SK-N-SH (cell line): ENCODE results near the gene NAGA. TPM values are rescaled to one million over a fixed set of nuclear protein-coding genes. Genes with fewer than 3 reads are reported as not detected.

Experiments used
- CTCF ChIA-PET: fragments of 300-600, 350-600 bp; formaldehyde crosslinking; extraction: SDS; loops from one replicate; lab custom pipeline; 2021; lab: Yijun Ruan, JAX
- POLR2A ChIA-PET: fragments of 350-600 bp; sonication (Branson Sonifier 250); formaldehyde crosslinking; extraction: SDS; loops from one replicate; lab custom pipeline; 2020; ENCODE audit warnings: antibody characterized with exemption, inconsistent platforms; lab: Yijun Ruan, JAX
- DNase-seq: peaks from one replicate; pipeline ENCODE4 v3.0.0; 2012
- H2AFZ ChIP-seq: fragments of 200-600 bp; sonication (generic); 2 replicates; pipeline ENCODE4 v1.8.1; 2016; ENCODE audit warnings: antibody characterized with exemption, mild to moderate bottlenecking, low read depth
- H3F3A ChIP-seq: fragments of 200-600 bp; sonication (generic); replicated peaks from 2 replicates; pipeline ENCODE3; 2016; ENCODE audit warnings: antibody characterized with exemption, mild to moderate bottlenecking; ENCODE audit not compliant: insufficient read depth
- H3K27ac ChIP-seq, 2 experiments: fragments of 200-500 bp in 1 of 2; fragments of 200-600 bp in 1 of 2; sonication (Bioruptor generic) in 1 of 2; sonication (generic), shearing (Covaris generic) in 1 of 2; 2 replicates each; pipeline versions ENCODE4 v1.5.1 to v1.6.1; 2014 to 2016; ENCODE audit warnings: low read depth in 2 of 2, inconsistent platforms in 1 of 2, low read length in 1 of 2, mild to moderate bottlenecking in 1 of 2, mixed read lengths in 1 of 2
- H3K27me3 ChIP-seq: fragments of 200-600 bp; sonication (generic), shearing (Covaris generic); 2 replicates; pipeline ENCODE4 v1.6.1; 2016; ENCODE audit warnings: mixed run types; ENCODE audit not compliant: insufficient read depth
- H3K36me3 ChIP-seq, 2 experiments: fragments of 200-500 bp in 1 of 2; fragments of 200-600 bp in 1 of 2; sonication (Bioruptor generic) in 1 of 2; sonication (generic) in 1 of 2; replicated peaks in 1 of 2; 2 replicates each; pipeline versions ENCODE3 to v1.5.1; 2014 to 2016; ENCODE audit warnings: low read length in 1 of 2, mild to moderate bottlenecking in 1 of 2; ENCODE audit not compliant: insufficient read depth in 2 of 2, control insufficient read depth in 1 of 2
- H3K4me1 ChIP-seq, 2 experiments: fragments of 200-500 bp in 1 of 2; fragments of 200-600 bp in 1 of 2; sonication (Bioruptor generic) in 1 of 2; sonication (generic), shearing (Covaris generic) in 1 of 2; 2 replicates each; pipeline versions ENCODE4 v1.5.1 to v1.6.1; 2014 to 2016; ENCODE audit warnings: low read depth in 1 of 2, low read length in 1 of 2, mixed run types in 1 of 2; ENCODE audit not compliant: insufficient read depth in 2 of 2, control insufficient read depth in 1 of 2
- H3K4me2 ChIP-seq: fragments of 200-600 bp; sonication (generic), shearing (Covaris generic); 2 replicates; pipeline ENCODE4 v1.6.1; 2017; ENCODE audit warnings: mixed run types
- H3K4me3 ChIP-seq, 2 experiments: fragments of 200-500 bp in 1 of 2; fragments of 200-600 bp in 1 of 2; sonication (Bioruptor generic) in 1 of 2; sonication (generic), shearing (Covaris generic) in 1 of 2; 2 replicates each; pipeline versions ENCODE4 v1.5.1 to v1.8.1; 2014 to 2016; ENCODE audit warnings: low read depth in 2 of 2, inconsistent platforms in 1 of 2, low read length in 1 of 2, mild to moderate bottlenecking in 1 of 2, mixed read lengths in 1 of 2, moderate library complexity in 1 of 2
- H3K79me2 ChIP-seq: fragments of 200-600 bp; sonication (generic); 2 replicates; pipeline ENCODE4 v1.8.1; 2017; ENCODE audit warnings: mild to moderate bottlenecking; ENCODE audit not compliant: insufficient read depth
- H3K9ac ChIP-seq: fragments of 200-600 bp; sonication (generic); 2 replicates; pipeline ENCODE4 v1.6.1; 2017; ENCODE audit warnings: mixed run types
- H3K9me2 ChIP-seq: fragments of 200-600 bp; sonication (generic); 2 replicates; pipeline ENCODE4 v1.6.1; 2017; ENCODE audit warnings: mixed run types
- H3K9me3 ChIP-seq: fragments of 200-600 bp; sonication (generic); 2 replicates; pipeline ENCODE4 v1.6.1; 2017; ENCODE audit warnings: mixed run types, mild to moderate bottlenecking, moderate library complexity
- H4K20me1 ChIP-seq: fragments of 200-600 bp; sonication (generic); 2 replicates; pipeline ENCODE4 v1.6.1; 2017; ENCODE audit warnings: mild to moderate bottlenecking, mixed run types; ENCODE audit not compliant: insufficient read depth
- CTCF ChIP-seq: fragments of 200-600 bp; sonication (generic); IDR thresholded peaks from 2 replicates; pipeline ENCODE4 v1.6.1; 2017; ENCODE audit warnings: antibody characterized with exemption, mild to moderate bottlenecking, moderate library complexity
- EP300 ChIP-seq, 2 experiments: IDR thresholded peaks; 2 replicates each; pipeline versions ENCODE4 v1.4.0 to v1.6.1; 2012; ENCODE audit warnings: borderline replicate concordance in 1 of 2, low read depth in 1 of 2, low read length in 1 of 2
- EZH2phosphoT487 ChIP-seq: fragments of 200-600 bp; sonication (generic); IDR thresholded peaks from 2 replicates; pipeline ENCODE4 v1.6.1; 2017; ENCODE audit warnings: low read depth, mixed run types, mild to moderate bottlenecking, antibody characterized with exemption, moderate library complexity, borderline replicate concordance
- FOXJ3 ChIP-seq: sonication (generic); formaldehyde crosslinking; IDR thresholded peaks from 2 replicates; pipeline ENCODE4 v1.5.1; 2020; ENCODE audit warnings: mild to moderate bottlenecking, missing genetic modification reagents
- MAX ChIP-seq: IDR thresholded peaks from 2 replicates; pipeline ENCODE4 v1.4.0; 2012; ENCODE audit warnings: low read depth
- NRF1 ChIP-seq: IDR thresholded peaks from 2 replicates; pipeline ENCODE4 v1.6.1; 2012; ENCODE audit warnings: low read depth, mild to moderate bottlenecking, low read length
- PBX3 ChIP-seq: IDR thresholded peaks from 2 replicates; pipeline ENCODE4; 2012
- RAD21 ChIP-seq: IDR thresholded peaks from 2 replicates; pipeline ENCODE4 v1.6.1; 2012; ENCODE audit warnings: mild to moderate bottlenecking, low read length
- RFX5 ChIP-seq: IDR thresholded peaks from 2 replicates; pipeline ENCODE4 v1.6.1; 2012; ENCODE audit warnings: mild to moderate bottlenecking, improper control_type of control experiment, low read length
- SMC3 ChIP-seq: IDR thresholded peaks from 2 replicates; pipeline ENCODE4 v1.6.1; 2012; ENCODE audit warnings: low read depth, low read length, improper control_type of control experiment
- USF1 ChIP-seq: IDR thresholded peaks from 2 replicates; pipeline ENCODE4 v1.4.0; 2012; ENCODE audit warnings: low read depth, borderline replicate concordance
- ZBTB33 ChIP-seq: IDR thresholded peaks from 2 replicates; pipeline ENCODE4 v1.4.0; 2012; ENCODE audit warnings: low read depth, borderline replicate concordance
- WGBS: methylation state at CpG from one replicate; pipeline ENCODE4 v1.1.6; 2017; ENCODE audit warnings: low lambda C conversion rate; 5-methylcytosine and 5-hydroxymethylcytosine counted together
- polyA plus RNA-seq, 3 experiments: library from polyadenylated mRNA; depleted of rRNA; stranded (reverse); fragments of >200 nt; gene quantifications; 2 replicates each; pipeline ENCODE4 v1.2.3, GENCODE V29; 2012

NAGA gene
- polyA plus RNA-seq, 1 of the 3 experiments (the other 2 are of a cell fraction), result 16.8 TPM

GRCh38 chr22:42065438-42066125 is 5.0 kb downstream of the NAGA start:
- no peaks in the 10 kb centered on the region for H3K79me2 ChIP-seq
- H3K4me3 ChIP-seq, result no peak overlapping the region
- H3K9me2 ChIP-seq, result no peaks in the 10 kb centered on the region
- no peaks in the 10 kb centered on the region for H3F3A ChIP-seq
- WGBS, result 50% methylated on average over 1 of the region's 13 CpGs
- H4K20me1 ChIP-seq, result no peaks in the 10 kb centered on the region
- no peak overlapping the region for H2AFZ ChIP-seq
- H3K9ac ChIP-seq, result no peak overlapping the region
- no peak for TF ChIP-seq SMC3
- TF ChIP-seq NRF1, result no peak
- no peaks in the 10 kb centered on the region for H3K36me3 ChIP-seq
- H3K9me3 ChIP-seq, result no peaks in the 10 kb centered on the region
- DNase-seq, result no peak
- no peaks in the 10 kb centered on the region for H3K27me3 ChIP-seq
- ChIA-PET CTCF (no interaction called here), POLR2A (no interaction called here)
- H3K27ac ChIP-seq, result no peak overlapping the region
- no peak overlapping the region for H3K4me2 ChIP-seq
- peaks cover 0 to 6% of the 10 kb centered on the region in 2 experiments; a peak in 2 of 4 replicates for H3K4me1 ChIP-seq

GRCh38 chr22:42064629-42065028 is 6.0 kb downstream of the NAGA start:
- Histone ChIP-seq H3K9me3 (no peaks in the 10 kb centered on the region), H3K9me2 (no peaks in the 10 kb centered on the region), H3K27ac (no peak overlapping the region), H3K36me3 (no peaks in the 10 kb centered on the region), H3K27me3 (no peaks in the 10 kb centered on the region), H2AFZ (no peak overlapping the region), H3K9ac (no peak overlapping the region), H3K4me1 (peaks cover 0 to under 1% of the 10 kb centered on the region in 2 experiments; a peak in 1 of 4 replicates), H3F3A (no peaks in the 10 kb centered on the region), H3K4me3 (no peak overlapping the region), H4K20me1 (no peaks in the 10 kb centered on the region), H3K79me2 (no peaks in the 10 kb centered on the region), H3K4me2 (no peak overlapping the region)
- POLR2A ChIA-PET, result no interaction called here
- CTCF ChIA-PET, result no interaction called here
- WGBS, result 100% methylated on average over 1 of the region's 1 CpG
- no peak for DNase-seq
- TF ChIP-seq MAX, result no peak
- TF ChIP-seq, all 33 proteins: peak for 0

GRCh38 chr22:42062506-42063170 is 8.0 kb downstream of the NAGA start:
- no peaks in the 10 kb centered on the region for H3K4me1 ChIP-seq
- TF ChIP-seq NRF1 (no peak), USF1 (no peak), CTCF (no peak), ZBTB33 (no peak), EZH2phosphoT487 (no peak), PBX3 (no peak), SMC3 (no peak), RAD21 (no peak), FOXJ3 (CRISPR knock-in tag) (no peak), EP300 (IDR thresholded peaks at IDR 0.05; ENCODE audit: borderline replicate concordance in 1 of 2, low read depth in 1 of 2, low read length in 1 of 2) (no peak), RFX5 (no peak)
- H3K4me3 ChIP-seq, result no peak overlapping the region
- no peaks in the 10 kb centered on the region for H3K27me3 ChIP-seq
- no peak overlapping the region for H2AFZ ChIP-seq
- no peaks in the 10 kb centered on the region for H3K9me3 ChIP-seq
- no peaks in the 10 kb centered on the region for H3F3A ChIP-seq
- ChIA-PET POLR2A (no interaction called here), CTCF (no interaction called here)
- H3K79me2 ChIP-seq, result no peaks in the 10 kb centered on the region
- H3K27ac ChIP-seq, result no peak overlapping the region
- WGBS, result 86% methylated on average over 1 of the region's 10 CpGs
- H4K20me1 ChIP-seq, result no peaks in the 10 kb centered on the region
- DNase-seq, result no peak
- H3K9me2 ChIP-seq, result no peaks in the 10 kb centered on the region
- no peaks in the 10 kb centered on the region for H3K36me3 ChIP-seq
- H3K9ac ChIP-seq, result no peak overlapping the region
- no peak overlapping the region for H3K4me2 ChIP-seq
